NCI-H1417 treated with DMSO at 0.1 percent for 48 hours (cell line): ENCODE data around the gene ZNF25.
"Not testable (repeated sequence)": the region's sequence is repeated elsewhere in the genome, so short reads cannot be mapped to it uniquely, and the experiment has no call there.

Source experiments
- DNase-seq: peaks from one replicate; lab custom pipeline; 2025; lab: John Stamatoyannopoulos, UW

The ZNF25 gene

GRCh38 chr10:37947526-37947925 is 28.9 kb downstream of the ZNF25 start:
- DNase-seq, result no peak

- no peak for DNase-seq
Observed at GRCh38 chr10:37937864-37938263, 38.6 kb downstream of the ZNF25 start.

- DNase-seq, result no peak
Observed at GRCh38 chr10:37934791-37935190, 41.7 kb downstream of the ZNF25 start.

- DNase-seq, result no peak
Observed at GRCh38 chr10:37930423-37930822, 46.0 kb downstream of the ZNF25 start.

GRCh38 chr10:37908165-37908564 is 68.3 kb downstream of the ZNF25 start:
- DNase-seq, result not testable (repeated sequence)

- no peak for DNase-seq
Observed at GRCh38 chr10:37906382-37906781, 70.1 kb downstream of the ZNF25 start.
